Right ventricle myocardium superior (tissue), 1 donor: ENCODE results near the gene MRC2. TPM values are rescaled to one million over a fixed set of nuclear protein-coding genes. Genes with fewer than 3 reads are reported as not detected.
A peak's percentile ranks its signal among the peaks of the same experiment; 100 is the strongest.

Experiments
- ATAC-seq: fragments of 200-7000 bp; cut with Tn5 transposase; one replicate; pipeline ENCODE4 v1.9.1; 2020; ENCODE audit warnings: mild to moderate bottlenecking; ENCODE audit not compliant: poor library complexity
- DNase-seq: peaks from one replicate; pipeline ENCODE4 v3.0.0-alpha.2; 2020
- intact Hi-C: fragments of 100-400 bp; cut with DNase I; formaldehyde crosslinking; loops from one replicate; pipeline ENCODE4 v1.11.2; 2022
- total RNA-seq: library from RNA; stranded (reverse); fragmentation: NEBNext Ultra II Directional; extraction: Animal tissue kit (Norgen Biotek cat#: 25700); gene quantifications from one replicate; pipeline ENCODE4 v1.2.1, GENCODE V29; 2021
- donor health status: DM: no; HTN: yes; CAD: no; lungs with severe emphysema.

The MRC2 gene
- total RNA-seq, 1 donor from 2014 or later: 23.0 TPM

DNA sequence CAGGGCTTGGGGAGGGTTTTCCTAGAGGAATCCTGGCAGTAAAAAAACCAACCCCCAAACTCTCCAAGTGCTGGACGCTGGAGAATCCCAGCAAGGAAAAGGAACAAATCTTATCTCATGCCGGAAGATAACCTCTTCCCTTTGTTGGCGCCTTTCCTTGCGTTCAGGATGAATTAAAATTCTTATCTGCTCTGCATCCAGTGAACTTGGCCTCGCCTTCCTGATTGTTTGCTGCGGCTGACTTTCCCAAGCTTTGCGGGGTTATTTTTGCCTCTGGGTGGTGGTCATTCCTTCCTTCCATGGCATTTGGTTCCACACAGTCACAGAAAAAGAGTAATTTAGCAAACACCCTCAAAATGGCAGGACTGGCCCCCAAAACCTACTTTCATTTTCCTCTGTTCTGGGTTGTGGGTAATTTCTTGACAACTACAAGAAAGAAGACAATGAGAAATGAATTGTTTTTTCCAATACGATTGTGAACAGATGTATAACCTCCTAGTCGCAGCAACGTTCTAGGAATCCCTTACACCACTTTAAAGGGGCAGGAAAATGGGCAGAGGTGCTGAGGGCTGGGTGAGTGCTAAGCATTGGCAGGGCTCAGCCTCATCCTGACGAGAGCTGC, 77.8 kb downstream of the MRC2 start:
- intact Hi-C loops: loop anchor here (10.0 kb wide), 1 partner anchor 700 kb away; no protein-coding TSS in a partner anchor
- no peak for ATAC-seq
- no peak for DNase-seq

- peak; percentile 55 for DNase-seq
- ATAC-seq: peak; percentile 17
- intact Hi-C loops: loop anchor here (10.0 kb wide), 1 partner anchor 699 kb away; no protein-coding TSS in a partner anchor
These were observed 78.5 kb downstream of the MRC2 start for GRCh38 chr17:62705778-62706597.

DNA sequence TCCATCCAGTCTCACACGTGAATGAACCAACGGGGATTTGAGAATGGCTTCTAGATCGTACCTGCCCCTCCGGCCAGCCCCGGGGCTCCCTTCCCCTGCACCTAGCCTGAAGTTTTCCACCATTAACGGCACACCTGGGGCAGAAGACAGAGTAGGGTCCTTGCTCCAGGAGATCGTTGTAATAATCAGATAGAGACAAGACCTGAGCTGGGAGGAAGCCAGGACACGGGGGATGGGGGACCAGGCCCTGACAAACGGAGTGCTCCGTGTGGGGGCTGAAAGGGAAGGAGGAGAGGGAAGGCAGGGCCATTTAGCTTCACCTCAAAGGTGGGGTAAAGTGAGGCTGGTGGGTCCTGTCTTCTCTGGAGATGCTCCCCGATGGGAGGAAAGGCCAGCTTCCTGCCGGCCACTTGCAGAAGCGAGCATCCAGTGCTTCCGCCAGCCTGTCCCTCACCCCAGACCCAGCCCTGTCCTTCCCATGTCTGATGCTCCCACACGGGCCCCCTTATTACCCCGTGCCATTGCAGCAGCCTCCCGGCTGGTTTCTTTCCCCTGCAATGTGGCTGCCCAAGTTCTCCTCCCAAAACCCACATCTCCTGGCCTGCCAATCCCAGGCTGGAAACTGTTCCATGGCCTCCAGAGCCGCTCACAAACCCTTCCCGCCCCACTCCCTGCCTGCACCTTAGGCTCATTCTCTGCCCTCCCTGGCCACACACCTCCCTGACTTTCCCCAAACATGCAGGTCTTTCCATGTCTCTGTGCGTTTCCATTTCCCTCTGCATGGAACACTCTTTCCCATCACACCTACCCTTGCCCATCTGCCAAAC, 79.3 kb downstream of the MRC2 start:
- intact Hi-C loops: loop anchor here (10.0 kb wide), 1 partner anchor 698 kb away; no protein-coding TSS in a partner anchor

DNA sequence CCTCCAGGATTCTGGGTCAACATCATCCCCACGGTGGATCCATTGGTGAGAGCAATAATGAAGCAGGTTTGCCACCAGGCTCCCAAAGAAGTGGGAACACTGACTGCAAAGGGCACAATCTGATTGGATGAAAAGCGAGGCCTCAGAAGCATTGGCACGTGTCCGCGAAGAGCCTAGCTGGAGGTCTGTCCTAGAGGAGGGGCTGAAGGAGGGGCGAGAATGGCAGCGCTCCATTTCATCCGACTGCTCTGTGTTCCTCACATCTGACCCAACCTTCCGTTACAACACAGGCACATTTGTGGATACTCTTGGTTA, 79.9 kb downstream of the MRC2 start:
- intact Hi-C loops: loop anchor here (10.0 kb wide), 1 partner anchor 697 kb away; no protein-coding TSS in a partner anchor
- peak; percentile 22 for DNase-seq
- ATAC-seq: no peak

More for the DNA sequence above, 79.3 kb downstream of the MRC2 start:
- peak; percentile 35 for DNase-seq
- ATAC-seq: no peak

DNA sequence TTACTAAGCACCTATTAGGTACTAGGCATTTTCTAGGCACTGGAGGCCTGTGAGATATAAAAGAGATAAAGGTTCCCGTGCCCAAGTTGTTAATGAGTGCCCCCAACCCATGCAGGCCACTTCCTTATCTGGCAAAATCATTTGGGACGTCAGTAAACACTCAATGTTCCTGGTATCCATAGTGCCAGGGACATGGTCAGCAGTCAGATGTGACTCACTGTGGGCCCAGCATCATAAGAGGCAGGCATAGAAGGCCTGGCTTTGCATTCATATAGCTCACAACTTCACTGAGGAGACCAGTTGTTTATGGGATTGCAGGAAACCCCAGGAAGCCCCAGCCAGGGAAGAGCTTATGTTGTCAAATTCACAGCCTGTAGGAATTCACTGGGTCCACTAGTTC, 81.1 kb downstream of the MRC2 start:
- intact Hi-C loops: loop anchor here (10.0 kb wide), 1 partner anchor 696 kb away; no protein-coding TSS in a partner anchor
- no peak for DNase-seq

DNA sequence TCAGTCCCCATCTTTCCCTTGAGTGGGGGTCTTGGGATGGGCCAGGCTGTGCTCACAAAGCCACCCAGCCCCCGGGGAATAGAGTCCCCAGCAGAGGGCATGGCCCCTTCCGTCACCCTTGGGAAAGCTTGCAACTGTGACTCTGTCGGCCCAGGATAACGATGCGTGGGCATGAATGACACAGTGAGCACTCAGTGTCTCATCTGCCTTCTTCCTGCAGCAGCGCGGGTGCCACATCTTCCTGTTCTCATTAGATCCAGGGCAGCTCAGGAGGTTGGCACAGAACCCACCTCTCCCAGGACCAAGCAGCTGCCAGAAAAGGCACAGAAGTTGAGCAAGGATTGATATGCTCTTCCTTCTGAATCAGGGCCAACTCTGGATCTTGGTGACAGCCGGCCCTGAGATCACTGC, 84.7 kb downstream of the MRC2 start:
- ATAC-seq: no peak
- intact Hi-C loops: no loop called here
- DNase-seq: peak; percentile 17

More for the DNA sequence above, 81.1 kb downstream of the MRC2 start:
- no peak for ATAC-seq

GRCh38 chr17:62713086-62713881, 85.8 kb downstream of the MRC2 start:
- no peak for ATAC-seq
- DNase-seq: peak; percentile 8
- intact Hi-C loops: no loop called here

DNA sequence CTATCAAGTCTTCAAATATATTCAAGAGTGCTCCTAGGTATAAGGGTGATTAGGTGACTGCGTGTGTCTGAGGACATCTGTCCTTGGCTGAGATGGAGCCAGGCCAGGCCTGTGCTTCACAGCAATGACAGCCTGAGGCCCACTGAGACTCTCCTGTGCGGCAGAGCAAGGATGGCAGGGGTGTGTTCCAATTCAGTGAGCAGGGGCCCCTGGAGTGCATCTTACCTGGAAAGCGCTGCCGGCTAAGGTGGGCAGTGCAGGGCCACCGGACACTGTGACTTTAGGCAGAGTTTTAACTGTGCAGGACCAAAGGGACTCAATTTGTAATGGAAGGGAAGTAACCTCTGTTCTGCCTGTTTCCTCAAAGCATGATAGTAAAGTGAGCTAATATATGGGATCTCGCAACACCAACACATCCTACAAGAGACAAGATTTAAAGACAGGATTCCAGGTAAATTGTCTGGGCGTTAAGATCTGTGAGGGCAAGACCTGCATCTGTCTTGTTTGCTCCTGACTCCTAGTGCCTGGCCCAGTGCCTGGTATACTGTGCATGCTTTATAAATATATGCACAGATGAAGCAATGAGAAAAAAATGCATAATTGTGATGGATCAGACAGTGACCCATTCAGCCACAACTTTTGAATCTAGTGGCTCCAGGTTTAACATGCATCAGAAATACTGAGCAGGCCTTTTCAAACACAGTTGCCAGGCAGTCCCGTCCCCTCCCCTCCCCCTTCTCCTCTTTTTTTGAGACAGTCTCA, 86.7 kb downstream of the MRC2 start:
- intact Hi-C loops: no loop called here
- no peak for DNase-seq

DNA sequence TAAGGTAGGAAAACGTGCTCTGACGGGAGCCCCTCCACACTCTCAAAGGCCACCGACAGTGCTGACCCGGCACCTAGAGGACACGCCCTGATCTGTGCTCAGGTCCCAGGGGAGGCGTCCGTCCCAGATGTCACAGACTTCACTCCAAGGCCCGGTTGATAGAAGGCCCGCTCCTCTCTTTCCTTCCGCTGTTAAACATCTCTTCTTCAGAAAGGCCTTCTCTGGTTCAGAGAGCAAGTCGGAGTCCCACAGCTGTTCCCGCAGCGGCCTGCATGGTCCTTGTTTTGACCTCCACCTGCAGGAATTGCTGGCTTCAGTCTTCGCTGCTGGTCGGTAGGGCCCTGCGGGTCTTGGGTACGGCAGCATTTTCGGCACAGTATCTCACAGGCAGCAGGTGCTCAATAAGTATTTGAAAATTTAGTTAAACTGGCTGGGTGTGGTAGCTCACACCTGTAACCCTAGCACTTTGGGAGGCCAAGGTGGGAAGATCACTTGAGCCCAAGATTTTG, 88.5 kb downstream of the MRC2 start:
- ATAC-seq: no peak
- intact Hi-C loops: no loop called here

More for the DNA sequence above, 86.7 kb downstream of the MRC2 start:
- no peak for ATAC-seq

GRCh38 chr17:62716834-62717588, 89.5 kb downstream of the MRC2 start:
- ATAC-seq (no peak), DNase-seq (no peak)
- intact Hi-C loops: no loop called here

More for the DNA sequence above, 88.5 kb downstream of the MRC2 start:
- no peak for DNase-seq

DNA sequence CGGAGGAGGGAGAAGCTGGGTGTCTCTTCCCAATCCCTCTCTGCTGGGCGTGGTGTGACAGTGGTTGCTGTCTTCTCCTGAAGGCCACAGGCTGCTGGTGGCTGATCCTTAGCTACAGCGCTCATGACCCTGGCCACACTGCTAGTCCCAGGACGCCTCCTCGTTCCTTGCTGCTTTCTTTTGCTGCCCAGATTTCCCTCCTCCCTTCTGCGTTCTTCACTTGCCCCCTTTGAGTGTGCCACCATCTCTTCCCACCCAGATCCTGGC, 90.1 kb downstream of the MRC2 start:
- DNase-seq: no peak
- ATAC-seq: no peak
- intact Hi-C loops: no loop called here

DNA sequence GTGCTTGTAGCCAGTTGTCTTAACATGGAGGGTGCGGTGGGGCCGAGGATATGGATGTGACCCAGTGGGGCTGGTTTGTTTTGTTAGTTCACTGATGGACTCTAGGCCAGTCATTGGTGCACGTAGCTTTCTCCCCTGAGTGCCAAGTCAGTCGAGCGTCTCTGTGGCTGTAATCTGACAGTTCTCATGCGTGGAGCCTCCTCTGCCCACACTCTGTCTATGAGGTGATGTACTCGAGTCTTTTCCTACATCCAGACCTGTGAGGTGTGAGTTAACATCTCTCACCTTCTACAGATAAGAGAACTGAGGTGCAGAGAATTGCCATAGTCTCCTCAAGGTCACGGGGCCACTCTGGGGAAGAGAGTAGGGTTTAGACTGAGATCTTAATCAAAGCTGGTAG, 90.4 kb downstream of the MRC2 start:
- no peak for ATAC-seq
- intact Hi-C loops: no loop called here
- DNase-seq: no peak

DNA sequence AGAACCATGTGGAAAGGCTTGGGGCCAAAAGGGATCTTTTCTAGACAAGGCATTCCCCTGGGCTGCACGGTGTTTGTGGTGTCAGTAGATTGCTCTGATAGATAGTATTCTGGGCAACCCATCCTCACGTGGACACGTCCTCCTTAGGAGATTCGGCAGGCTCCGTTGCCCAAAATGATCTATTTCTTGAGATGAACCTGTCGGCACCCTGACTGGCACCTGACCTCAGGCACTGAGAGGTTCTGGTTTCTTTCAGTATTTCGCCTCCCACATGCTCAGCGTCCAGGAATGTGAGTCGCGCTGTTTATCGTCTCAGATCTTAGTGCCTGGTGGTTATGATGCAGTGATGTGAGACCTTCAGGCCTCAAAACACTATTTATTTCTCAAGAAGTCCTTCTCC, 91.0 kb downstream of the MRC2 start:
- ATAC-seq (no peak), DNase-seq (no peak)
- intact Hi-C loops: no loop called here

DNA sequence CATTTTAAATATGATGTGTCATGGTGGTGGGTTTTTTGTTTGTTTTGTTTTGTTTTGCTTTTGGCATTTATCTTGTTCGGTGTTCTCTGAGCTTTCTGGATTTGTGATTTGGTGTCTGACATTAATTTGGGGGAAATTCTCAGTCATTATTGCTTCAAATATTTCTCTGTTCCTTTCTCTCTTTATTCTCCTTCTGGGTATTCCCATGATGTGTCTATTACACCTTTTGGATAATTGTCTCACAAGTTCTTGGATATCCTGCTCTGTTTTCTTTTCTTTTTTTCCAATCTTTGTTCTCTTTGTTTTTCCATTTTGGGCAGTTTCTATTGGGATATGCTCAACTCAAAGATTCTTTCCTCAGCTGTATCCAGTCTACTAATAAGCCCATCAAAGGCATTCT, 92.1 kb downstream of the MRC2 start:
- DNase-seq (no peak), ATAC-seq (no peak)
- intact Hi-C loops: no loop called here

DNA sequence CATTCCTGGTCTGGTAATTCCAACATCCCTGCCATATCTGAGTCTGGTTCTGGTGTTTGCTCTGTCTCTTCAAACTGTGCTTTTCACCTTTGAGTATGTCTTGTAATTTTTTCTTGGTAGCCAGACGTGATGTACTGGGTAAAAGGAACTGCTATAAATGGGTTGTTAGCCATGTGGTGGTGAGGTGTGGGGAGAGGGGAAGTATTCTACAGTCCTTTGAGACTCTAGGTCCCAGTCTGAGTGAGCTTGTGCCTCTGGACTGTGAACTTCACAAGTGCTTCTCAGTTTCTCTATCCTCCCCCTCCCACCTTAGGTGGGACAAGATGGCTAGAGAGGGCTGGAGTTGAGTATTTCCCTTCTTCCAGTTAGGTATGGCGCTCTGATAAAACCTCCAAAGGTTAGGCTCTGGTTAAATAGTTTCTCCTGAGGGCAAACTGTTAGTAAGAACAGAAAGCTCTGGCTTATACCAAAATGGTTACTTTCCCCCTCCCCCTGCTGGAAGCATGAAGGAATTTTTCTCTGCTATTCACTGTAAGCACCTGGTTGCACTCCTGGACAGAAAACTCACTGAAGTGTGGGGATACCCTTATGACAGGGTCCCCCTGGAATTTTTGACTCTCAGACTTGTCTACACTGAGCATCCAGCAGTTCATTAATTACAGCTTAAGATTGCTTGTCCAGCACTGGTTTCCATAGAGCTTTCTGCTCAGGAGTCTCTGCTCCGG, 92.8 kb downstream of the MRC2 start:
- no peak for ATAC-seq
- DNase-seq: no peak
- intact Hi-C loops: no loop called here

- no peak for DNase-seq
- intact Hi-C loops: no loop called here
- no peak for ATAC-seq
These were observed 95.2 kb downstream of the MRC2 start for GRCh38 chr17:62722625-62723024.

- no peak for ATAC-seq
- DNase-seq: no peak
- intact Hi-C loops: no loop called here
These were observed 96.4 kb downstream of the MRC2 start for GRCh38 chr17:62723842-62724241.
